AG04450 (cell line): ENCODE measurements around the gene SEMA4D. TPM values are rescaled to one million over a fixed set of nuclear protein-coding genes. Genes with fewer than 3 reads are reported as not detected.
"Not testable (repeated sequence)": the region's sequence is repeated elsewhere in the genome, so short reads cannot be mapped to it uniquely, and the experiment has no call there.

ENCODE experiments used
- CTCF ChIA-PET: fragments of 300-600, 350-600 bp; formaldehyde crosslinking; extraction: SDS; loops from one replicate; lab custom pipeline; 2022; ENCODE audit warnings: antibody characterized with exemption, inconsistent platforms; lab: Charles Lee
- POLR2A ChIA-PET: fragments of 350-600 bp; formaldehyde crosslinking; extraction: SDS; loops from one replicate; lab custom pipeline; 2021; ENCODE audit warnings: antibody characterized with exemption, inconsistent platforms; lab: Yijun Ruan, JAX
- DNase-seq: peaks from one replicate; pipeline ENCODE4 v3.0.0-alpha.2; 2011; ENCODE audit warnings: low read depth, low spot score
- H3K27ac ChIP-seq: one replicate; pipeline ENCODE4 v1.5.1; 2012; ENCODE audit warnings: low read depth, low read length, control low read depth
- H3K27me3 ChIP-seq: one replicate; pipeline ENCODE4 v1.6.0; 2012; ENCODE audit warnings: low read length; ENCODE audit not compliant: control insufficient read depth, insufficient read depth
- H3K4me3 ChIP-seq: 2 replicates; pipeline ENCODE4 v1.5.1; 2011; ENCODE audit warnings: mild to moderate bottlenecking, low read depth, low read length, control low read depth
- H3K9me3 ChIP-seq: 2 replicates; pipeline ENCODE4 v1.5.1; 2012; ENCODE audit warnings: low read length; ENCODE audit not compliant: control insufficient read depth, insufficient read depth
- CTCF ChIP-seq: IDR thresholded peaks from 2 replicates; pipeline ENCODE4 v1.5.1; 2011; ENCODE audit warnings: low read depth, low read length, control low read depth, inconsistent platforms
- polyA plus RNA-seq: library from polyadenylated mRNA; depleted of rRNA; stranded (reverse); fragments of >200 nt; gene quantifications from 2 replicates; pipeline ENCODE4 v1.2.3, GENCODE V29; 2011

The SEMA4D gene
- polyA plus RNA-seq, 1 experiment, result 2.8 TPM

GRCh38 chr9:89345476-89345875 lies 152.4 kb downstream of the SEMA4D start:
- Histone ChIP-seq H3K27me3 (no peaks in the 10 kb centered on the region), H3K9me3 (no peaks in the 10 kb centered on the region), H3K27ac (no peak overlapping the region), H3K4me3 (no peak overlapping the region)
- ChIA-PET POLR2A (no interaction called here), CTCF (no interaction called here)
- no peak for DNase-seq
- no peak for TF ChIP-seq CTCF

- POLR2A ChIA-PET, H3K4me3 ChIP-seq, H3K27me3 ChIP-seq, DNase-seq, H3K27ac ChIP-seq, H3K9me3 ChIP-seq: not testable (repeated sequence)
- CTCF ChIA-PET, result interaction anchor here (2.9 kb wide), 1 partner anchor 206 kb away, joined by 13 read pairs; no protein-coding TSS in a partner anchor
Measured at GRCh38 chr9:89343812-89344211, 154.1 kb downstream of the SEMA4D start.

- ChIA-PET POLR2A (no interaction called here), CTCF (interaction anchor here (0.9 to 2.9 kb wide), 2 partner anchors 24 to 206 kb away, joined by 3 to 13 read pairs; partner anchors contain the start of gene SECISBP2)
- Histone ChIP-seq H3K27me3 (no peaks in the 10 kb centered on the region), H3K27ac (no peak overlapping the region), H3K9me3 (no peaks in the 10 kb centered on the region), H3K4me3 (no peak overlapping the region)
- no peak for TF ChIP-seq CTCF
- DNase-seq, result no peak
Measured at GRCh38 chr9:89342948-89343347, 155.0 kb downstream of the SEMA4D start.

- ChIA-PET POLR2A (no interaction called here), CTCF (interaction anchor here (0.9 to 2.9 kb wide), 2 partner anchors 24 to 207 kb away, joined by 3 to 13 read pairs; partner anchors contain the start of gene SECISBP2)
- Histone ChIP-seq H3K9me3 (no peaks in the 10 kb centered on the region), H3K27me3 (no peaks in the 10 kb centered on the region), H3K4me3 (no peak overlapping the region), H3K27ac (no peak overlapping the region)
- DNase-seq, result no peak
- no peak for TF ChIP-seq CTCF
Measured at GRCh38 chr9:89342213-89342612, 155.7 kb downstream of the SEMA4D start.

GRCh38 chr9:89340332-89340731 lies 157.6 kb downstream of the SEMA4D start:
- Histone ChIP-seq H3K9me3 (no peaks in the 10 kb centered on the region), H3K4me3 (no peak overlapping the region), H3K27ac (no peak overlapping the region), H3K27me3 (no peaks in the 10 kb centered on the region)
- no peak for TF ChIP-seq CTCF
- CTCF ChIA-PET, result no interaction called here
- POLR2A ChIA-PET, result no interaction called here
- DNase-seq, result no peak
